Globus pallidus (tissue), 1 donor: ENCODE data around the gene FCHSD2.
"Not testable (repeated sequence)": the region's sequence is repeated elsewhere in the genome, so short reads cannot be mapped to it uniquely, and the experiment has no call there.

Source experiments
- DNase-seq: peaks from one replicate; pipeline ENCODE4 v3.0.0-alpha.2; 2015; ENCODE audit warnings: low spot score

FCHSD2 gene

GRCh38 chr11:73059915-73060314, 82.2 kb downstream of the FCHSD2 start:
- DNase-seq, result no peak

GRCh38 chr11:73058989-73059674, 83.0 kb downstream of the FCHSD2 start:
- no peak for DNase-seq

GRCh38 chr11:73055655-73056354, 86.3 kb downstream of the FCHSD2 start:
- no peak for DNase-seq

GRCh38 chr11:73055002-73055401, 87.1 kb downstream of the FCHSD2 start:
- no peak for DNase-seq

GRCh38 chr11:73053964-73054363, 88.2 kb downstream of the FCHSD2 start:
- no peak for DNase-seq

- DNase-seq, result no peak
Observed at GRCh38 chr11:73048446-73048845, 93.7 kb downstream of the FCHSD2 start.

- DNase-seq, result no peak
Observed at GRCh38 chr11:73047773-73048371, 94.2 kb downstream of the FCHSD2 start.

GRCh38 chr11:73040046-73040445, 102.1 kb downstream of the FCHSD2 start:
- DNase-seq, result peak; percentile 87

- DNase-seq, result no peak
Observed at GRCh38 chr11:73034777-73035176, 107.3 kb downstream of the FCHSD2 start.

GRCh38 chr11:73034331-73034730, 107.8 kb downstream of the FCHSD2 start:
- DNase-seq, result no peak

- no peak for DNase-seq
Observed at GRCh38 chr11:73030130-73030529, 112.0 kb downstream of the FCHSD2 start.

GRCh38 chr11:73029403-73029802, 112.7 kb downstream of the FCHSD2 start:
- no peak for DNase-seq

- no peak for DNase-seq
Observed at GRCh38 chr11:73028611-73029010, 113.5 kb downstream of the FCHSD2 start.

GRCh38 chr11:73027840-73028239, 114.3 kb downstream of the FCHSD2 start:
- DNase-seq, result not testable (repeated sequence)

- DNase-seq, result no peak
Observed at GRCh38 chr11:73024639-73025038, 117.5 kb downstream of the FCHSD2 start.

GRCh38 chr11:73019996-73020395, 122.1 kb downstream of the FCHSD2 start:
- DNase-seq, result peak; percentile 74

- DNase-seq, result peak; percentile 93
Observed at GRCh38 chr11:73019449-73019848, 122.7 kb downstream of the FCHSD2 start.

GRCh38 chr11:73018856-73019255, 123.3 kb downstream of the FCHSD2 start:
- no peak for DNase-seq

GRCh38 chr11:73017024-73017751, 124.9 kb downstream of the FCHSD2 start:
- DNase-seq, result no peak

GRCh38 chr11:73013021-73013420, 129.1 kb downstream of the FCHSD2 start:
- no peak for DNase-seq

GRCh38 chr11:73012121-73012863, 129.8 kb downstream of the FCHSD2 start:
- no peak for DNase-seq
